Endothelial cell of umbilical vein (primary cell): ENCODE results near the gene PLSCR1. TPM values are rescaled to one million over a fixed set of nuclear protein-coding genes. Genes with fewer than 3 reads are reported as not detected.

Experiments
- BruUV-seq: library from RNA; stranded (reverse); fragments of 400-500 nt; replicated peaks from 2 replicates; lab custom pipeline; 2021; lab: Mats Ljungman, UMichigan
- CTCF ChIA-PET: fragments of 300-600, 350-600 bp; sonication (Branson Sonifier 250); formaldehyde crosslinking; loops from one replicate; lab custom pipeline; 2021; ENCODE audit warnings: antibody characterized with exemption, inconsistent platforms; lab: Charles Lee
- POLR2A ChIA-PET: fragments of 300-600, 350-600 bp; sonication (Branson Sonifier 250); formaldehyde crosslinking; loops from one replicate; lab custom pipeline; 2021; ENCODE audit warnings: antibody characterized with exemption, inconsistent platforms; lab: Charles Lee
- DNase-seq: peaks from one replicate; pipeline ENCODE4 v3.0.0-alpha.2; 2011; ENCODE audit warnings: low read depth, low spot score
- FAIRE-seq: peaks from 2 replicates; lab custom pipeline; 2011; peaks lifted over from hg19 to GRCh38; lab: Jason Lieb, UNC
- H2AFZ ChIP-seq: 2 replicates; pipeline ENCODE4 v1.6.0; 2012; ENCODE audit warnings: low read depth, low read length, control low read depth, inconsistent platforms
- H3K27ac ChIP-seq: 2 replicates; pipeline ENCODE4 v1.5.1; 2011; ENCODE audit warnings: low read depth, mild to moderate bottlenecking, control low read depth, low read length, moderate library complexity; ENCODE audit not compliant: insufficient read depth
- H3K27me3 ChIP-seq, 2 experiments: 2 replicates each; pipeline versions ENCODE4 v1.6.0 to v1.6.1; 2011; ENCODE audit warnings: low read length in 2 of 2, mixed read lengths in 1 of 2; ENCODE audit not compliant: control insufficient read depth in 2 of 2, insufficient read depth in 2 of 2
- H3K36me3 ChIP-seq, 2 experiments: 2 replicates in 1 of 2; 3 replicates in 1 of 2; pipeline ENCODE4 v1.5.1; 2011; ENCODE audit warnings: low read length in 2 of 2, mild to moderate bottlenecking in 1 of 2, moderate library complexity in 1 of 2; ENCODE audit not compliant: control insufficient read depth in 2 of 2, insufficient read depth in 2 of 2; ENCODE audit errors: extremely low read depth in 1 of 2
- H3K4me1 ChIP-seq: 3 replicates; pipeline ENCODE4 v1.5.1; 2011; ENCODE audit warnings: mild to moderate bottlenecking, low read length; ENCODE audit not compliant: control insufficient read depth, insufficient read depth; ENCODE audit errors: extremely low read depth
- H3K4me2 ChIP-seq: 2 replicates; pipeline ENCODE4 v1.6.1; 2011; ENCODE audit warnings: low read length, control low read depth, mixed read lengths; ENCODE audit not compliant: insufficient read depth
- H3K4me3 ChIP-seq, 3 experiments: fragments of 200-600 bp in 1 of 3; sonication (generic), shearing (Covaris generic) in 1 of 3; replicated peaks in 1 of 3; 2 replicates each; pipeline ENCODE4 v1.5.1; 2011 to 2016; ENCODE audit warnings: control low read depth in 3 of 3, low read length in 3 of 3, mild to moderate bottlenecking in 2 of 3, inconsistent platforms in 1 of 3, low read depth in 1 of 3, moderate library complexity in 1 of 3; ENCODE audit not compliant: insufficient read depth in 1 of 3
- H3K79me2 ChIP-seq: 2 replicates; pipeline ENCODE4 v1.6.0; 2012; ENCODE audit warnings: low read length, inconsistent platforms; ENCODE audit not compliant: control insufficient read depth, insufficient read depth
- H3K9ac ChIP-seq: replicated peaks from 2 replicates; pipeline ENCODE3; 2011; ENCODE audit warnings: low read length, control low read depth; ENCODE audit not compliant: insufficient read depth; ENCODE audit errors: extremely low read depth
- H3K9me1 ChIP-seq: replicated peaks from 3 replicates; pipeline ENCODE4 v1.6.0; 2011; ENCODE audit warnings: mild to moderate bottlenecking, low read length; ENCODE audit not compliant: control insufficient read depth, insufficient read depth; ENCODE audit errors: extremely low read depth
- H3K9me3 ChIP-seq: replicated peaks from 2 replicates; pipeline ENCODE4 v1.5.1; 2012; ENCODE audit warnings: low read length, inconsistent platforms; ENCODE audit not compliant: control insufficient read depth, insufficient read depth
- H4K20me1 ChIP-seq: replicated peaks from 2 replicates; pipeline ENCODE3; 2011; ENCODE audit warnings: mild to moderate bottlenecking, low read length; ENCODE audit not compliant: control insufficient read depth, insufficient read depth; ENCODE audit errors: extremely low read depth
- EZH2 ChIP-seq: IDR thresholded peaks from 2 replicates; pipeline ENCODE4 v1.6.1; 2012; ENCODE audit warnings: borderline replicate concordance, low read depth, mild to moderate bottlenecking, moderate library complexity, low read length, inconsistent platforms; ENCODE audit not compliant: severe bottlenecking
- FOS ChIP-seq: IDR thresholded peaks from 2 replicates; pipeline ENCODE4 v1.6.1; 2011; ENCODE audit warnings: mild to moderate bottlenecking, low read length, moderate library complexity, borderline replicate concordance; ENCODE audit not compliant: insufficient read depth
- GATA2 ChIP-seq: IDR thresholded peaks from 2 replicates; pipeline ENCODE4 v1.7.0; 2011; ENCODE audit warnings: low read depth, mild to moderate bottlenecking, moderate library complexity, mixed read lengths, low read length; ENCODE audit not compliant: insufficient read length, insufficient read depth
- JUN ChIP-seq: IDR thresholded peaks from 2 replicates; pipeline ENCODE4 v1.6.1; 2011; ENCODE audit warnings: borderline replicate concordance, low read depth; ENCODE audit not compliant: insufficient read length, insufficient read depth
- MYC ChIP-seq: IDR thresholded peaks from one replicate; pipeline ENCODE4 v1.6.1; 2011; ENCODE audit warnings: mild to moderate bottlenecking, low read depth, low read length
- POLR2A ChIP-seq: IDR thresholded peaks from 2 replicates; pipeline ENCODE4 v1.6.1; 2012; ENCODE audit warnings: low read depth, mild to moderate bottlenecking, control low read depth, low read length
- POLR2AphosphoS5 ChIP-seq: IDR thresholded peaks from 2 replicates; pipeline ENCODE4 v1.6.1; 2012; ENCODE audit warnings: low read depth, mild to moderate bottlenecking, control low read depth, low read length, moderate library complexity; ENCODE audit not compliant: insufficient read depth
- dilution Hi-C: fragments of 300-500 bp; cut with MboI; formaldehyde crosslinking; loops from one replicate; pipeline ENCODE4 v1.15.0; 2019; ENCODE audit warnings: low sequenced_read_pairs; ENCODE audit not compliant: extremely low pct_ligation_motif_present
- intact Hi-C: fragments of 100-400 bp; cut with micrococcal nuclease; formaldehyde crosslinking; loops from one replicate; pipeline ENCODE4 v1.10.0; 2022
- polyA plus RNA-seq, 4 experiments: library from polyadenylated mRNA; depleted of rRNA in 3 of 4; stranded (reverse) in 3 of 4; unstranded in 1 of 4; fragments of >200 nt; gene quantifications; 2 replicates each; pipeline versions ENCODE4 v1.2.1 to v1.2.3, GENCODE V29; 2011 to 2012; ENCODE audit warnings: missing spikeins in 1 of 4
- total RNA-seq: library from RNA; stranded (reverse); gene quantifications from 2 replicates; pipeline ENCODE4 v1.2.3, GENCODE V29; 2021
- TF ChIP-seq, protein P1 (sequence below), 2 donors: IDR thresholded peaks; 1 replicate in 1 of 2; 2 replicates in 1 of 2; pipeline ENCODE4 v1.5.1; 2011; ENCODE audit warnings: low read length in 2 of 2, mild to moderate bottlenecking in 2 of 2, moderate library complexity in 2 of 2, control low read depth in 1 of 2, inconsistent platforms in 1 of 2, low read depth in 1 of 2; ENCODE audit not compliant: insufficient read depth in 1 of 2; ENCODE audit errors: extremely low read depth in 1 of 2
- TF ChIP-seq, protein P2 (sequence below): IDR thresholded peaks from 2 replicates; pipeline ENCODE4 v1.6.1; 2011; ENCODE audit not compliant: insufficient read depth, insufficient read length

The PLSCR1 gene
- total and polyA plus RNA-seq, 2 donors (not counting 3 experiments of a cell fraction or from before 2014, with no cell fraction given): 53.2 to 78.7 TPM

DNA sequence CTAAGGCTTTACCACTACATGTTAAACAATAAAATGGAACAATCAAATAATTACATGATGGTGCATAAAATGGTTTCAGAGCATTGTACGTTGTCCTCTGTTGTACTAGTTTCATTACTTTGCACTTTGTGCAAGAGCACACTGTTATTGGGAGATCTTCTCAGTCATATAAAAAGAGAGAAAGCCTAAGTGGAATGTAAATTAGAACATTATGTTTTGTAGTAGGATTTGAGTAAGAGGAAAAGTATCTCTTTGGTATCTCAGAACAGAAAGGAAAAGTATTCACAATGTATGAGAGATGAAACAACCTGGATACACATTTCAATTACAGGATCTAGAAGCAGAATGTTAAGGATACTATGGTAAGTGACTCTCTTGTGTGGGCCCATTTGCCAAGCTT lies 48.2 kb downstream of the PLSCR1 start:
- dilution Hi-C loops: no loop called here
- Histone ChIP-seq H3K27me3 (no peaks in the 10 kb centered on the region), H3K79me2 (no peaks in the 10 kb centered on the region), H3K4me3 (no peak overlapping the region), H3K9ac (no peak overlapping the region), H3K4me2 (no peak overlapping the region), H3K27ac (no peak overlapping the region), H3K9me1 (no peaks in the 10 kb centered on the region), H3K4me1 (no peaks in the 10 kb centered on the region), H4K20me1 (no peaks in the 10 kb centered on the region), H2AFZ (no peak overlapping the region), H3K9me3 (no peaks in the 10 kb centered on the region), H3K36me3 (no peaks in the 10 kb centered on the region)
- ChIA-PET POLR2A (no interaction called here), CTCF (no interaction called here)
- TF ChIP-seq EZH2 (no peak), POLR2AphosphoS5 (no peak), GATA2 (no peak), POLR2A (no peak), JUN (no peak), FOS (no peak), MYC (no peak)
- TF ChIP-seq, protein P1, sequence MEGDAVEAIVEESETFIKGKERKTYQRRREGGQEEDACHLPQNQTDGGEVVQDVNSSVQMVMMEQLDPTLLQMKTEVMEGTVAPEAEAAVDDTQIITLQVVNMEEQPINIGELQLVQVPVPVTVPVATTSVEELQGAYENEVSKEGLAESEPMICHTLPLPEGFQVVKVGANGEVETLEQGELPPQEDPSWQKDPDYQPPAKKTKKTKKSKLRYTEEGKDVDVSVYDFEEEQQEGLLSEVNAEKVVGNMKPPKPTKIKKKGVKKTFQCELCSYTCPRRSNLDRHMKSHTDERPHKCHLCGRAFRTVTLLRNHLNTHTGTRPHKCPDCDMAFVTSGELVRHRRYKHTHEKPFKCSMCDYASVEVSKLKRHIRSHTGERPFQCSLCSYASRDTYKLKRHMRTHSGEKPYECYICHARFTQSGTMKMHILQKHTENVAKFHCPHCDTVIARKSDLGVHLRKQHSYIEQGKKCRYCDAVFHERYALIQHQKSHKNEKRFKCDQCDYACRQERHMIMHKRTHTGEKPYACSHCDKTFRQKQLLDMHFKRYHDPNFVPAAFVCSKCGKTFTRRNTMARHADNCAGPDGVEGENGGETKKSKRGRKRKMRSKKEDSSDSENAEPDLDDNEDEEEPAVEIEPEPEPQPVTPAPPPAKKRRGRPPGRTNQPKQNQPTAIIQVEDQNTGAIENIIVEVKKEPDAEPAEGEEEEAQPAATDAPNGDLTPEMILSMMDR (IDR thresholded peaks at IDR 0.05; ENCODE audit: extremely low read depth in 1 of 2, insufficient read depth in 1 of 2, low read depth in 1 of 2, low read length in 2 of 2): no peak
- TF ChIP-seq, protein P2, sequence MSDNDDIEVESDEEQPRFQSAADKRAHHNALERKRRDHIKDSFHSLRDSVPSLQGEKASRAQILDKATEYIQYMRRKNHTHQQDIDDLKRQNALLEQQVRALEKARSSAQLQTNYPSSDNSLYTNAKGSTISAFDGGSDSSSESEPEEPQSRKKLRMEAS: no peak
- intact Hi-C loops: no loop called here
- FAIRE-seq (no peak), DNase-seq (no peak)
- no TSS peak for BruUV-seq
